Hematopoietic multipotent progenitor cell (in vitro differentiated cells): Measurements from ENCODE around the gene POLH. TPM values are rescaled to one million over a fixed set of nuclear protein-coding genes. Genes with fewer than 3 reads are reported as not detected.
"Not testable (repeated sequence)": the region's sequence is repeated elsewhere in the genome, so short reads cannot be mapped to it uniquely, and the experiment has no call there.

Experiments
- DNase-seq, 3 donors: peaks; one replicate each; pipeline ENCODE4 v3.0.0-alpha.2; 2011 to 2015; ENCODE audit warnings: low read depth in 2 of 3, low spot score in 2 of 3
- total RNA-seq: library from RNA; depleted of rRNA; stranded (reverse); fragments of >200 nt; gene quantifications from one replicate; pipeline ENCODE4 v1.2.3, GENCODE V29; 2012

Gene POLH
- 8.3 TPM for total RNA-seq

- peak; percentile 91 to 93 (median 92) for DNase-seq
Measured at GRCh38 chr6:43575772-43576551, at the start of gene POLH, which contains the start of gene XPO5. TSS of gene POLH (plus strand) at chr6:43576185. CDS start at chr6:43582320, 6,135 bp downstream. TSS of gene XPO5 (minus strand) at chr6:43576038. CDS start at chr6:43575864, 174 bp downstream.

- no peak for DNase-seq
Measured at GRCh38 chr6:43532201-43532600, 43.8 kb upstream of the POLH start.

- not testable (repeated sequence) for DNase-seq
Measured at GRCh38 chr6:43538986-43539385, 37.0 kb upstream of the POLH start.

- not testable (repeated sequence) for DNase-seq
Measured at GRCh38 chr6:43539409-43539808, 36.6 kb upstream of the POLH start.

GRCh38 chr6:43540507-43540906, 35.5 kb upstream of the POLH start:
- no peak for DNase-seq

GRCh38 chr6:43541774-43542471, 34.1 kb upstream of the POLH start:
- DNase-seq, result no peak

GRCh38 chr6:43544461-43544860, 31.5 kb upstream of the POLH start:
- no peak for DNase-seq

- DNase-seq, result no peak
Measured at GRCh38 chr6:43547222-43547621, 28.8 kb upstream of the POLH start.

- DNase-seq, result not testable (repeated sequence)
Measured at GRCh38 chr6:43557620-43558019, 18.4 kb upstream of the POLH start.

GRCh38 chr6:43559328-43559727, 16.7 kb upstream of the POLH start:
- no peak for DNase-seq

GRCh38 chr6:43570876-43571441, 5.0 kb upstream of the POLH start:
- no peak for DNase-seq

GRCh38 chr6:43572015-43572414, 4.0 kb upstream of the POLH start:
- DNase-seq, result no peak

- no peak for DNase-seq
Measured at GRCh38 chr6:43575105-43575771, 747 bp upstream of the POLH start.

GRCh38 chr6:43578748-43579147, 2.8 kb downstream of the POLH start:
- DNase-seq, result no peak

- DNase-seq, result no peak
Measured at GRCh38 chr6:43579171-43579570, 3.2 kb downstream of the POLH start.

GRCh38 chr6:43582911-43583310, 6.9 kb downstream of the POLH start:
- DNase-seq, result no peak

- no peak for DNase-seq
Measured at GRCh38 chr6:43584892-43585570, 9.0 kb downstream of the POLH start.

- DNase-seq, result no peak
Measured at GRCh38 chr6:43588194-43588593, 12.2 kb downstream of the POLH start.

GRCh38 chr6:43589564-43589963, 13.6 kb downstream of the POLH start:
- DNase-seq, result not testable (repeated sequence)

GRCh38 chr6:43593938-43594337, 18.0 kb downstream of the POLH start:
- no peak for DNase-seq

- no peak for DNase-seq
Measured at GRCh38 chr6:43600595-43600994, 24.6 kb downstream of the POLH start.
